Umbilical cord (tissue), 2 donors: ENCODE data around the gene MTRF1. TPM values are rescaled to one million over a fixed set of nuclear protein-coding genes. Genes with fewer than 3 reads are reported as not detected.

ENCODE experiments used
- DNase-seq: peaks from one replicate; pipeline ENCODE4 v3.0.0-alpha.2; 2015; ENCODE audit warnings: low spot score
- total RNA-seq: library from RNA; depleted of rRNA; stranded (reverse); fragments of >200 nt; gene quantifications from one replicate; pipeline ENCODE4 v1.2.3, GENCODE V29; 2014; ENCODE audit warnings: low replicate concordance; ENCODE audit not compliant: insufficient read depth

Gene MTRF1, protein sequence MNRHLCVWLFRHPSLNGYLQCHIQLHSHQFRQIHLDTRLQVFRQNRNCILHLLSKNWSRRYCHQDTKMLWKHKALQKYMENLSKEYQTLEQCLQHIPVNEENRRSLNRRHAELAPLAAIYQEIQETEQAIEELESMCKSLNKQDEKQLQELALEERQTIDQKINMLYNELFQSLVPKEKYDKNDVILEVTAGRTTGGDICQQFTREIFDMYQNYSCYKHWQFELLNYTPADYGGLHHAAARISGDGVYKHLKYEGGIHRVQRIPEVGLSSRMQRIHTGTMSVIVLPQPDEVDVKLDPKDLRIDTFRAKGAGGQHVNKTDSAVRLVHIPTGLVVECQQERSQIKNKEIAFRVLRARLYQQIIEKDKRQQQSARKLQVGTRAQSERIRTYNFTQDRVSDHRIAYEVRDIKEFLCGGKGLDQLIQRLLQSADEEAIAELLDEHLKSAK
- 14.2 TPM for total RNA-seq

DNA sequence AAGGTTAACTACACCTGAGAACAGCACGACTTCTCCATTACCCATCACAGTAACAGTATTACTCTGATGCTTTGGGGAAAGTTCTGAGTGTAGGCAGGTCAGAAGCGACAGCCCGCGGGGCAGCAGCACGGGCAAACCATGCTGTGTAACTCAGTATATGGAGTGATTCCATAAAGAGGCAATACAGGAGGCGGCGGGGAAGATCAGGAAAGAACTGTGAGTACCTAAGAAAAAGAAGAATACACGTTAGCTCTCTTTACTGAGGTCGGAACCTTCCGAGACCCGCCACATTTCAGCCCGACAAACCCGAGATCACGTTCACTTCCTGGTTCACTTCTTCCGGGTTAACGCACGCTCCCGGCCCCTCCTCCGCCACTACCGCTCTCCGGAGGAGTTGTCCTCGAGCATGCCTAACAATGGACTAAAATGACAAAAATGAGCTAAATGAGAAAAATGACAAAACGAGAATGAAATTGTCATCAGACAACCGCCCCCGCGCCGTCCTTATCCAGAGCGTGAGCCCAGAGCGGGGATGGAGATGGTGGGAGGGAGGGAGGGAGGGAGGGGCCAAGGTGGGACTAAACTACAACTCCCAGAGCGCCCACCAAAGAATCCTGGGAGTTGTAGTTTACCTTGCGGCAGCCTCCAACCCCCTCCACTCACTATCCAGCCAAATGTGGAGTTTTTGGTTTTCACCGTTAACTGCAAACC lies at the start of gene MTRF1:
Gene MTRF1 (minus strand): TSS at position 316 of the 711 bp plus-strand sequence. CDS start 2,669 bp downstream, outside the sequence.
- peak; percentile 92 for DNase-seq

DNA sequence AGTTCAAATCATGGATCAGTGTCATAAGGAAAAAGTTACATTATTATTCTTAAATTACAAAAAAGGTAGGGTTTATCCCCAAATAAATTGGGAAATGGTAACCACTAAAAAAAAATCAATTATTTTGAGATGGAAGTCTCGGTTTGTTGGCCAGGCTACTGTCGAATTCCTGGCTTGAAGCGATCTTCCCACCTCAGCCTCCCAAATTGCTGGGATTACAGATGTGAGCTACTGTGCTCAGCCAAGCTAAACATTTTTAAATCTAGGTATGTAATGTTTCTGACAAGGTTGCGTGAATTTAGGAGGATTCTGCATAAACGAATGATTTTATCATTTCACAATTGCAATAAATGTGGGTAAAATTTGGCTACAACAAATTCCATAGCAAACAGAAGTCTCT lies 49.7 kb upstream of the MTRF1 start:
- DNase-seq, result no peak

DNA sequence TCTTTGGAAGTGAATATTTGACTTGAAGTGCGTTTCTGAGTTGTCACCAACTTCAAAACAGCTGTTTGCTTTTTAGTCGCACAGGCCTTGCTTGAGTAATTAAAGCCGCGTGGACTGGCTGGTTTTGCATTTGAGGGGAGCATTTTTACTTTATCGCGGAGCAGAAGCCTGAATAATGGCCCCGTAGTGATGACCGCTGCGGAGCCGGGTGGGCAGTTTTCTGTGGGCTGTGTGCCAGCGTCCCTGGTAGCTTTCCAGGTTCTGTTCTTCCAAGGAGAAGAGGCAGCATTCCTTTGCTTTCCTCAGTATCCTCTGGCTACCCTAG lies 48.8 kb upstream of the MTRF1 start:
- peak; percentile 55 for DNase-seq

DNA sequence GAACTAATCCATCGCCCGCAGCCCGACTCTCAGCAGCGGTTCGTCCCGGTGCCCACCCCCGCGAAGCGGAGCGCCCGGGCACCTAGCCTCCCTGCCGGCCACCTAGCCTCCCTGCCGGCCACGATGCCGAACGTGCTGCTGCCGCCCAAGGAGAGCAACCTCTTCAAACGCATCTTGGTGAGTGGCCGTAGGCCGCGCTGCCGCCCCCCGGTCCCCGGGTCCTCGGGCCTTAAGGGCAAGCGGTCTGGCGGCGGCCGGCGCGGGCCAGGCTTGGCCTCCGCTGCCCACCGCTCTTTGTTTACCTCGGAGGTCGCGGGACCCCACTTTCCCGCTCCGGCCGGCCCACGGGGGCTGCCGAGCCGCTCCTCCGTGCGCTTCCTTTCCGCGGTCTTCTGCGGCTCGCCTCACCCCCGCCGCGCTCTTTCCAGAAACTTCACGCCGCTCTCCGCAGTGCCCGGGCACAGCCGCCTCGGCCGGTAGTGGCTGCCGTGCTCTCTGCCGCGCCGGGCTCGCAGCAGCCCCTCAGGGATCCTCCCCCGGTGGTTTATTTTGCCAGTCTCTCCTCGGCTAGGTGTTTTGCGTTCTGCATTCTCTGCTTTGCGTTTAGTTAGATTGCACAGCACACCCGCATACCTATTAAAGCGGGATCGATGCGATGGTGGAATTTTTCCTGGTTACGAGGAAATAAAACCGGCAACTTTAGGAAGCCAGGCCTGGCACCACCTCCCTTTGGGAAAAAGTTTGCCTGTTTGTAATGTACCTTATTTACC lies 48.2 kb upstream of the MTRF1 start:
- DNase-seq, result peak; percentile 58

DNA sequence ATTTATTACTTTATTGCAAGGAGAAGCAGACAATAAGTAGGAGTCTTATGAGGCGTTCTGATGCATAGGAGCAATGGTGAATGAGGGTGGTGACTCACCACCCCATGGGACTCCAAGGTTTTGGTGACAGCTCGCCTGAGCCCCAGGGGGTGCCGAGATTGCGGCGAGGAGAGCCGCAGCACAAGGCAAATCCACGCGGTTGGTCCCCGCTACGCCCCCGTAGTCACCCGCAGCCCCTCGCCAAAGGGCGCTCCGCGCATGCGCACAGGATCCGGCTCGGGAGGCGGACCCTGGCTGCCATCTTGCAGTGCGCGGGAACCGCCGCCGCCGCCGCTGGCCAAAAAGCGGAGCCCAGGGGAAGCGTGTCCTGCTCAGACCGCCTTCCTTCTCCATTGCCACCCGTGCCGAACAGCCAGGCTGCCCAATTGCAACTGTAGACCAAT lies 47.6 kb upstream of the MTRF1 start, which contains the start of gene NAA16:
Gene NAA16 (plus strand): TSS at position 305 of the 443 bp plus-strand sequence. CDS start 262 bp downstream, outside the sequence.
- DNase-seq, result peak; percentile 95

DNA sequence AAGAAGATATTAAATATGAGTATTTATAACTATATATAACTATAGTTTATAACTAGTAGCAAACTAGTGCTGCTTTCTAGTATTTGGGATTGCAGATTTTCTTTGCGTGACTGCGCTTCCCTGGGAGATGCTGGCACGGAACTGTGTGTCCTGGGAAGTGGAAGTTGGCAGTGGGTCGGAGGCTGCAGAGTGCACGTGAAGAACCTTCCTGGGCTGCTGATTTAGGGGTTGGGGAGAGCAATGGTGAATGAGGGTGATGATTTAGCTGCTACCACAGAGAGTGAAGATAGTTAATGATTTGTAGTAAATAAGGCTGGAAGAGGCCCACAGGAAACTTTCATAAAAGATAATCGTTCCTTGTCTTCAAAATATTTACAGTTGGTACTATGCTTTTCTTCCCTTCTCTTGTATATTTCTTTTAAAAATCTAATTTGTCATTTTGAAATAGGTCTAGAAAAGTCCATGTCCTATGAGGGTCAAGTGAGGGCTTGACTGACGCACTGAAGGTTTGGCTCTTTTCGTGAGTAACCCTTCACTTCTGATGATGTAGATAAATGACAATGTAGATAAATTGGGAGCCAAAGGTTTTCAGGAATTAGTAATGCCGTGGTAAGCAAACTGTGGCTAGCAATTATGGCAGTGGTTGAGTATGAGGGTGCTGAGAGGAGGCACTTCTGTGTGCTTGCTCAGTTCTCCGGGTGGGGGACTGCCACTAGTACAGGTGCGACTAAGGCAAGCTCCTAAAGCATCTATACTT lies 44.7 kb upstream of the MTRF1 start:
- no peak for DNase-seq

DNA sequence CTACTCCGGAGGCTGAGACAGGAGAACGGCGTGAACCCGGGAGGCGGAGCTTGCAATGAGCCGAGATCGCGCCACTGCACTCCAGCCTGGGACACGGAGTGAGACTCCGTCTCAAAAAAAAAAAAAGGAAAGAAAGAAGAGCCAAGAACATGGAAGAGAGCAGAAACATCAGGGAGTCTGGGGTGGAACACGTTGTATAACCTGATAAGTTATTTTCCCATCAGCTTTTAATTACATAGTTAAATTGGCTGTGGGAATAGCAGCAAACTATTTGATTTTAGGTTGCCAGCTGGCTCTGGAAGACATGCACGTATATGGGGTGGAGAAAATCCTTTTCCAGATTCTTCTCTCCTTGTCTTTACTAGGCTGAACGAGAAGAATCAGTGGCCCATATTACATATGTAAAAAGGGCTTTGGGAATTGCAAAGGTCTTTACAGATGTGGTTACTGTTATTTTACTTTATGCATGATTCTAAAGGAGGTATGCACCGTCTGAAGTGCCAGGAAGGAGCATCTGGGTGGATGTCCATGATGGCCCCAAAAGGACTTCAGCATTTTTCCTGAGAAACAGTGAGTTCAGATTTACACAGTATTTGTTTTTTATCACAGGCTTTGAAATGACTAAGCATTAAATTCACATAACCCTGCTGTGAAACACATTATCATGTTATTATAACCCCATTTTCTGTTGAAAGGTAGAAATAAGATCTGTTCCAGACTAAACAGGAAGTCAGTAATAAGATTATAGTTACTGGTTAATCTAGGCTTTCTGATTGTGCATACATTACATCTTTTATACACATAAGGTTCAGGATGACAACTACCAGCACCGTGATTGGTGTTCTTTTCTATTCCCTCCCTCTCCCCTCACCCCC lies 43.1 kb upstream of the MTRF1 start:
- DNase-seq, result no peak

DNA sequence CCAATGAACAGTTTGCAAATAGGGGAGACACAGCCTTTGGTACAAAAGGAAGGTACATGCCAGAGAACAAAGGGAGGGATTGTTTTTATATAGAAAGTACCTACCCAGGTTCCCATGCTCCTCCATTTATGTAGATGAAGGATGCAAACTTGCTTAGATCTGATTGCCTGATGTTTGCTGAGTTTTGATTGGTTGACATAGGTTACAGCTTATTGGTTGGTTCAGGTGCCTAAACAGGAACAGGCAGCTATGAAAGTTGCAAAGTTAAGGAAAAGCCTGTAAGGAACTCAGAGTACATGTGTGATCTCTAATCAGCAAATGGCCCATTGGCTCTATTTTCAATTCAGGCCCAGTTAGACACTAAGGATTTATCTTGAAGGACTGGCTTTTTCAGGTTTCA lies 41.2 kb upstream of the MTRF1 start:
- DNase-seq, result no peak

DNA sequence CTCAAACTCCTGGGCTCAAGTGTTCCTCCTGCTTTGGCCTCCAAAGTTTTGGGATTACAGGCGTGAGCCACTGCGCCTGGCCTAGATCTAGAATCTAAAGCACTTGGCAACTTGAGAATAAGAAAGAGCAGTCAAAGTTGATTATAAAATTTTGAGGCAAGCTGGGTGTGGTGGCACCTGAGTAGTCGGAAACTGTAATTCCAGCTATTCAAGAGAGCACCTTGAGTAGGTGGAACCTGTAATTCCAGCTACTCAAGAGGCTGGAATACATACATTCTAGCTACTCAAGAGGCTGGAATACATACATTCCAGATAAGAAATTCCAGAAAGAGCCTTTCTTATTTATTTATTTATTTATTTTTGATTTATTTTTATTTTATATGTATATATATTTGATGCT lies 39.4 kb upstream of the MTRF1 start:
- DNase-seq, result no peak

DNA sequence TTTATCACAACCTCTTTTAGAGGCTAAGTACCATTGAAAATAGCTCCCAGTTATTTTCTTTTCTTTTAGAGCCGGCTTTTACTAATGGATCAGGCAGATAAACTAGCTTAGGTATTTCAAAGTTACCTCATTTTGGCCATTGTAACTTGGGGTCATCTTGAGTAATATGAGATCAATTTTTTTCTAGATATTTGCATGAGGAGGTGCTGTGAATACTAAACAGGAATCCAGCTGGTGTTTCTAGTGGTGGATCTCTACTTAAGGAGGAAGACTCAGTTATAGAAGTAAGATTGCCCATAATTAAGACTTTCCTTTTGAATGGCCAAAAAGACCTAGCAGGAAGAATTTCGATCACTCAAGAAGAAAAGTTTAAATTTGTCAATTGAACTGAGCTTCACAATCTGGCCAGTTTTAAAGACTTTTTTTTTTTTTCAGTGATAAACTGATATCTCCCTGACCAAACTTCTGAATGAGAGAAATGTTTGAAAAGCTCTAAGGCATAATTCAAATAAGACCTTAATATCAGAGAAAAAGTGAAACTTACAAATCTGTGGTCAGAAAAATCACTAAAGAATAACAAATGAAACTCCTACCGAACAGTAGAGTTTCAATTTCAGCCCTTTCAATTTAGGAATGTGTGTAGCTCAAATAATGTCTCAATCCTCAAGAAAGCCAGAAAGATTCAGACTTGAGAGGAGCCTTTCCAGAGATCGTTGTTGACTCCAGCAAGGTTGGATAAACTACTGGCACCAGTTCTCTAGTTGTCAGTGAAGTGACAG lies 36.1 kb upstream of the MTRF1 start:
- DNase-seq, result no peak

DNA sequence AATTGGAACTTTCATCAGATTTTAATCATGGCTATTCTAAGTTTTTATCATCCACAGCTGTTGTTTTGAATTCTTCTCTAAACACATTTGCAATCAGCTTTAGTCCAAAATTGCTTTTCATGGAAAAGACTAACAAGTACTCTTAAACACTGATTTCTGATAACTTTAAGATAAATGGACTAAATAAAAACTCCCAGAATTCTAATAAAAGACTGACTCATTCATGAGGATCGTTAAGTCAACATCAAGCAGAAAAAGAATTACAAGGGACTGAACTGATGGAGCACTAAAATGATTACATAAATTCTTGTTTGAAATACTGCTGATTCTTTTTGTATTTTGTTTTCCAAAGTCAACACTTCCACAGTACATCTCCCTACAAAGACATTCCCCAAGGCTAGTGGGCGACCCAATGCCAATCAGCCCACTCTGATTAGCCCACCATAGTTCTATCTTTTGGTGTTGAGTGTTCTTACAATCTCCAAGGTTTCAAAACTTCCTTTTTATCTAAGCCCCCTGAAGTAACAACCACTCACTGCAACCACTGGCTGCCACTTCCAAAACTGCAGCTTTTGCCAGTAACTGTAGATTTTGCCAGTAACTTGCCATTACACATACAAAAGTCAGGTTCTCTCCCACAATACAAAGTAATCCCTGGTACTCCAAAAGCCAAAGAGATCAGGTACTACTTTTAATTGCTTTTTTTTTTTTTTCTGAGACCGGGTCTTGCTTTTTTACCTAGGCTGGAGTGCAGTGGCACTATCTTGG lies 33.7 kb upstream of the MTRF1 start:
- DNase-seq, result no peak

DNA sequence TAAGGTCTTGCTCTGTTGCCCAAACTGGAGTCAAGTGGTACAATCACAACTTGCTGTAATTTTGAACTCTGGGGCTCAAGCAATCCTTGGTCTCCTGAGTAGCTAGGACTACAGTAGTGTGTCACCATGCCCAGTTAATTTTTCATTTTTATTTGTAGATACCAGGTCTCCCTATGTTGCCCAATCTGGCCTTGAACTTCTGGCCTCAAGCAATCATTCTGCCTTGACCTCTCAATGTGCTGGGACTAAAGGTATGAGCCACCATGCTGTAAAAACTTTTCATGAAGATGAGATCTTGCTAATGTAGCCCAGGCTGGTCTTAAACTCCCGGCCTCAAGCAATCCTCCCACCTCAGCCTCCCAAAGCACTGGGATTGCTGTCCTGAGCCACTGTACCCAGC lies 32.6 kb upstream of the MTRF1 start:
- no peak for DNase-seq

DNA sequence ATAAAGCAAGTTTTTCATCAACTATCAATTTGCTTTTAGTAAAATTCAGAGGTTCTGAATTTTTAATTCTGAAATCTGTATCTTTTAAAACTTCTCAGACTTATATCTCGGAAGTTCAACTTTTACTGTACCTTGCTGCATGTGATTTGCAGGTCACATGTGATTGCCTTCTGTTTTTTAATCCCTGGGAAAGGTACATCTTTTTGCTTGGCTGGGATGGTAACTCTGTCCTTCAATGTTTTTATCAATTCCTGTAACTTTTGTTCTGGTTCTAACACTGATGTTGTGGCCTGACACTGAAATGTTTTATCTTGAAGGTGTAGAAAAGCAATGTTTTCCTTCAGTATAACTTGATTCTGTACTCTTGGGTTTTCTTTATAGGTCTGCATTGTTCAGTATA lies 31.5 kb upstream of the MTRF1 start:
- no peak for DNase-seq

DNA sequence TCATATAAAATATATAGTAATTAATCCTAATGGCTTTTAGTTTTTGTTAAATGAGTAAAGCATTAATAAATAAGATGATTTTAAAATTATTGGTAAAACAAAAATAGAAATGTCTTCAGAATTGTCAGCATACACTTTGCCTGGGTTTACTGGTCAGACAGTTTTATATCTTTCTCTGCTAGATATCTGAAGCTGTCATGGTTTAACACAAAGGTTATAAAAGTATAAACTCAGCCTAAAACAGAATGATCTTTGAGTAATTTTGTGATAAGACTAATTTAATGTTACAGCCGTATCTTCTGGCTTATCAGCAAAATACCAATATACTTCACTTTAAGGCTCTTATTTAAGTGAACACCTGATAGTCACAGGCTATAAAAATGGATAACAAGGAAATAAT lies 29.9 kb upstream of the MTRF1 start:
- DNase-seq, result no peak

DNA sequence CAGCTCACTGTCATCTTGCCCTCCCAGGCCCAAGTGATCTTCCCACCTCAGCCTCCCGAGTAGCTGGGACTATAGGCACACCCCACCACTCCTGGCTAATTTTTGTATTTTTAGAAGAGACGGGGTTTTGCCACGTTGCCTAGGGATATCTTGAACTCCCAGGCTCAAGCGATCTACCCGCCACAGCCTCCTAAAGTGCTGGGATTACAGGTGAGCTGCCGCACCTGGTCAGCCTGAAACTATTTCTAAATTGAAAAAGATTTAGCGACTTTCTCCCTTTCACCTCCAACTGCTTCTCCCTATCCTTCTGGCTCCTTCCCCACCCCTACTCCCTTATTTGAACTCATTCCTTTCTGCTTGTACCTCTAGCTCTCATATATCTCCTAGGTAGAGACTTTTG lies 27.9 kb upstream of the MTRF1 start:
- DNase-seq, result no peak

DNA sequence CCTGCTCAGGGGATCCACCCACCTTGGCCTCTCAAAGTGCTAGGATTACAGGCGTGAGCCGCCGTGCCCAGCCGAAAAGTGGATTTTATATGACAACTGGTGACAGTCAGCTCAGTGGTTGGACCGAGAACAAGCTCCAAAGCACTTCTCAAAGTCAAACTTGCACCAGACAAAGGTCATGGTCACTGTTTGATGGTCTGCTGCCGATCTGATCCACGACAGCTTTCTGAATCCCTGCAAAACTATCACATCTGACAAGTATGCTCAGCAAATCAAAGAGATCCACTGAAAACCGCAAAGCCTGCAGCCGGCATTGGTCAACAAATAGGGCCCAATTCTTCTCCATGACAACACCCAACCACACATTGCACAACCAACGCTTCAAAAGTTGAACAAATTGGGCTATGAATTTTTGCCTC lies 26.1 kb upstream of the MTRF1 start:
- no peak for DNase-seq

DNA sequence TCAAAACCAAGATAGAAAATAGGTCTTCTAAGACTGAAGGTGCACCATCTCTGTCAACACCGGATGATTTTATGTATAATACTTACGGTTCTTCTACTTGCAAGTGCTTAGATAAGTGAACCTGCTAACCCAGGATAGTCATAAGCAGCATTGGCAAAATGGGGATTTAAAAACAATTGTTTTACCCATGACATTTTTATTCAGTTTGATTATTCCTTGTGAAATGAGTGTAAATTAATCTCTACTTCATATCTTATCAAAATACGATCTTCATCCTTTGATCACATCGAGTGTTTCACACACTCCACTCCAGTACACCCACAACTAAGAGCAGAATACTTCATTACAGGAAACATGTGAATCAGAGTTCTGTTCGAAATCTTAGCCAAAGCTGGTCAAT lies 23.0 kb upstream of the MTRF1 start:
- no peak for DNase-seq

DNA sequence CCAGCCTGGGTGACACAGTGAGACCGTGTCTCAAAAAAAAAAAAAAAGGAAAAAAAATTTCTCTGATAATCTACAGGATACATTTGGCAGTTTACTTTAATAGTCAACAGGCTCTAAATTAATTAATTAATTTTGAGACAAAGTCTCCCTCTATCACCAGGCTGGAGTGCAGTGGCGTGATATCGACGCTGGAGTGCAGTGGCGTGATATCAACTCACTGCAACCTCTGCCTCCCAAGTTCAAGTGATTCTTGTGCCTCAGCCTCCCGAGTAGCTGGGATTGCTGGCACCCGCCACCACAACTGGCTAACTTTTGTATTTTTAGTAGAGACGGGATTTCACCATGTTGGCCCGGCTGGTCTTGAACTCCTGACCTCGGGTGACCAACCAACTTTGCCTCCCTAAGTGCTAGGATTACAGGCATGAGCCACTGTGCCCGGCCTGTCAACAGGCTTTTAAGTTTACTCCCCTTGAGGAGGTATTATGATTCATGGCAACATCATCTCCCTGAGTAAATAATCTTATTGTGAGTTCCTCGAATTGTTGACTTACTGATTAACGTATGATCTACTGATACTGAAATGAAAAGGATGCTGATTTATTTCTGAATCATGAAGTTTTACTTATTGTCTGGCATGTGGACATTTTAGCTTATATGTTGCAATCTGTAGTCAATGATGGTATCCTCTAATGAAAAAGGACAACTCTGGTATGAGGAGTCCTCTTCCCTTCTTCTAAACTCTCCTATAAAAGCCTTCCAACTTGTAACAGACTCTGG lies 21.3 kb upstream of the MTRF1 start:
- no peak for DNase-seq
